WTC11 (cell line): ENCODE measurements around the gene C1orf115. TPM values are rescaled to one million over a fixed set of nuclear protein-coding genes. Genes with fewer than 3 reads are reported as not detected.

Experiments
- ATAC-seq: fragments of 200-7000 bp; cut with Tn5 transposase; 2 replicates; pipeline ENCODE4 v1.10.0; 2021; ENCODE audit warnings: mild to moderate bottlenecking, moderate library complexity
- CTCF ChIA-PET: fragments of 300-600 bp; sonication (Branson Sonifier 250); formaldehyde crosslinking; loops from one replicate; lab custom pipeline; 2021; ENCODE audit warnings: antibody characterized with exemption; lab: Charles Lee
- POLR2A ChIA-PET: fragments of 350-600 bp; sonication (Branson Sonifier 250); formaldehyde crosslinking; loops from one replicate; lab custom pipeline; 2021; ENCODE audit warnings: antibody characterized with exemption; lab: Charles Lee
- DNase-seq: peaks from one replicate; pipeline ENCODE4 v3.0.0; 2021; ENCODE audit warnings: low spot score
- H3K27ac Mint-ChIP-seq: 2 replicates; pipeline ENCODE4 v1.8.0; 2021; ENCODE audit warnings: mixed read lengths
- H3K27me3 Mint-ChIP-seq: 2 replicates; pipeline ENCODE4 v1.8.0; 2021; ENCODE audit warnings: low read depth, mild to moderate bottlenecking, moderate library complexity, mixed read lengths
- H3K36me3 Mint-ChIP-seq: 2 replicates; pipeline ENCODE4 v1.8.0; 2021; ENCODE audit warnings: mixed read lengths
- H3K4me1 Mint-ChIP-seq: 2 replicates; pipeline ENCODE4 v1.8.0; 2022; ENCODE audit warnings: mixed read lengths
- H3K4me3 Mint-ChIP-seq: 2 replicates; pipeline ENCODE4 v1.8.0; 2021; ENCODE audit warnings: mild to moderate bottlenecking, moderate library complexity, mixed read lengths
- H3K9me3 Mint-ChIP-seq: 2 replicates; pipeline ENCODE4 v1.8.0; 2021; ENCODE audit warnings: mixed read lengths
- AFF4 ChIP-seq: sonication (generic); formaldehyde crosslinking; IDR thresholded peaks from 2 replicates; pipeline ENCODE4 v1.8.1; 2023; ENCODE audit warnings: mild to moderate bottlenecking, missing genetic modification reagents, borderline replicate concordance
- ATF2 ChIP-seq: sonication (generic); formaldehyde crosslinking; IDR thresholded peaks from 2 replicates; pipeline ENCODE4 v1.8.1; 2022; ENCODE audit warnings: low read depth, missing genetic modification reagents, borderline replicate concordance
- CBFB ChIP-seq: sonication (generic); formaldehyde crosslinking; IDR thresholded peaks from 2 replicates; pipeline ENCODE4 v1.8.1; 2022; ENCODE audit warnings: mild to moderate bottlenecking, low read depth, missing genetic modification reagents
- CREB1 ChIP-seq: sonication (generic); formaldehyde crosslinking; IDR thresholded peaks from 2 replicates; pipeline ENCODE4 v1.8.0; 2023; ENCODE audit warnings: mild to moderate bottlenecking, missing genetic modification reagents
- E2F5 ChIP-seq: sonication (generic); formaldehyde crosslinking; IDR thresholded peaks from 2 replicates; pipeline ENCODE4 v1.8.1; 2022; ENCODE audit warnings: mild to moderate bottlenecking, moderate library complexity, missing genetic modification reagents
- ESRRA ChIP-seq: sonication (generic); formaldehyde crosslinking; IDR thresholded peaks from 2 replicates; pipeline ENCODE4 v1.8.1; 2022; ENCODE audit warnings: mild to moderate bottlenecking, missing genetic modification reagents, borderline replicate concordance
- FOXK1 ChIP-seq: sonication (generic); formaldehyde crosslinking; IDR thresholded peaks from 2 replicates; pipeline ENCODE4 v1.8.0; 2022; ENCODE audit warnings: mild to moderate bottlenecking, moderate library complexity, missing genetic modification reagents
- FOXP1 ChIP-seq: sonication (generic); formaldehyde crosslinking; IDR thresholded peaks from 2 replicates; pipeline ENCODE4 v1.8.0; 2022; ENCODE audit warnings: missing genetic modification reagents, mild to moderate bottlenecking, moderate library complexity, borderline replicate concordance
- MXD4 ChIP-seq: fragments of 250-450 bp; sonication (Bioruptor Pico); IDR thresholded peaks from 2 replicates; pipeline ENCODE4 v1.8.0; 2021; ENCODE audit warnings: mild to moderate bottlenecking, moderate library complexity, borderline replicate concordance
- NFYB ChIP-seq: sonication (generic); formaldehyde crosslinking; conservative IDR thresholded peaks from 2 replicates; pipeline ENCODE4 v1.8.0; 2022; ENCODE audit warnings: low read depth, missing genetic modification reagents
- NR1H2 ChIP-seq: sonication (generic); formaldehyde crosslinking; IDR thresholded peaks from 2 replicates; pipeline ENCODE4 v1.9.0; 2021; ENCODE audit warnings: mild to moderate bottlenecking, moderate library complexity, missing genetic modification reagents
- OVOL2 ChIP-seq: fragments of 250-450 bp; sonication (Bioruptor Pico); IDR thresholded peaks from 2 replicates; pipeline ENCODE4 v1.9.0; 2021; ENCODE audit warnings: mild to moderate bottlenecking, borderline replicate concordance
- PRRX2 ChIP-seq: fragments of 250-450 bp; sonication (Bioruptor Pico); IDR thresholded peaks from 2 replicates; pipeline ENCODE4 v1.8.0; 2021; ENCODE audit warnings: mild to moderate bottlenecking
- SOX15 ChIP-seq: fragments of 250-450 bp; sonication (Bioruptor Pico); IDR thresholded peaks from 2 replicates; pipeline ENCODE4 v1.9.0; 2021; ENCODE audit warnings: mild to moderate bottlenecking
- TEAD4 ChIP-seq: sonication (generic); formaldehyde crosslinking; IDR thresholded peaks from 2 replicates; pipeline ENCODE4 v1.8.0; 2022; ENCODE audit warnings: mild to moderate bottlenecking, missing genetic modification reagents
- ZNF232 ChIP-seq: sonication (generic); formaldehyde crosslinking; IDR thresholded peaks from 2 replicates; pipeline ENCODE4 v1.8.0; 2022; ENCODE audit warnings: mild to moderate bottlenecking, missing genetic modification reagents
- ZNF423 ChIP-seq: fragments of 250-450 bp; sonication (Bioruptor Pico); IDR thresholded peaks from 2 replicates; pipeline ENCODE4 v2.1.2; 2022; ENCODE audit warnings: mild to moderate bottlenecking, moderate library complexity
- total RNA-seq: library from RNA; stranded (reverse); gene quantifications from 3 replicates; pipeline ENCODE4 v1.2.3, GENCODE V29; 2021
- TF ChIP-seq, protein P1 (sequence below): sonication (generic); formaldehyde crosslinking; IDR thresholded peaks from 2 replicates; pipeline ENCODE4 v1.8.0; 2023; ENCODE audit warnings: missing genetic modification reagents
- TF ChIP-seq, protein P2 (sequence below): sonication (generic); formaldehyde crosslinking; IDR thresholded peaks from 2 replicates; pipeline ENCODE4 v1.8.0; 2022; ENCODE audit warnings: mild to moderate bottlenecking, missing genetic modification reagents

Gene C1orf115
- total RNA-seq, 1 experiment from 2014 or later: 10.0 TPM

- Mint-ChIP-seq H3K9me3 (no peaks in the 10 kb centered on the region), H3K4me3 (no peak overlapping the region), H3K4me1 (peaks cover 23% of the 10 kb centered on the region), H3K27ac (no peak overlapping the region), H3K27me3 (no peaks in the 10 kb centered on the region; the same call in 1 of the 2 replicates), H3K36me3 (no peaks in the 10 kb centered on the region)
- ChIA-PET CTCF (interaction anchor here (1.6 to 2.1 kb wide), 2 partner anchors 26 to 70 kb away, joined by 4 to 8 read pairs; no protein-coding TSS in a partner anchor), POLR2A (interaction anchor here (1.1 kb wide), 1 partner anchor 16 kb away, joined by 9 read pairs; no protein-coding TSS in a partner anchor)
- no peak for TF ChIP-seq ESRRA (CRISPR knock-in tag)
- TF ChIP-seq ZNF232: no peak
- TF ChIP-seq E2F5 (CRISPR knock-in tag): no peak
- TF ChIP-seq CREB1 (CRISPR knock-in tag): no peak
- no peak for TF ChIP-seq FOXP1 (CRISPR knock-in tag)
- TF ChIP-seq NR1H2: no peak
- TF ChIP-seq ZNF423 (CRISPR knock-in tag): no peak
- TF ChIP-seq TEAD4: no peak
- no peak for TF ChIP-seq AFF4
- TF ChIP-seq, protein P1, sequence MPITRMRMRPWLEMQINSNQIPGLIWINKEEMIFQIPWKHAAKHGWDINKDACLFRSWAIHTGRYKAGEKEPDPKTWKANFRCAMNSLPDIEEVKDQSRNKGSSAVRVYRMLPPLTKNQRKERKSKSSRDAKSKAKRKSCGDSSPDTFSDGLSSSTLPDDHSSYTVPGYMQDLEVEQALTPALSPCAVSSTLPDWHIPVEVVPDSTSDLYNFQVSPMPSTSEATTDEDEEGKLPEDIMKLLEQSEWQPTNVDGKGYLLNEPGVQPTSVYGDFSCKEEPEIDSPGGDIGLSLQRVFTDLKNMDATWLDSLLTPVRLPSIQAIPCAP: no peak
- no peak for TF ChIP-seq FOXK1 (CRISPR knock-in tag)
- TF ChIP-seq MXD4 (CRISPR knock-in tag): no peak
- TF ChIP-seq OVOL2 (CRISPR knock-in tag): no peak
- ATAC-seq (no peak), DNase-seq (no peak)
These were observed 17.0 kb downstream of the C1orf115 start for GRCh38 chr1:220707160-220707559.

DNA sequence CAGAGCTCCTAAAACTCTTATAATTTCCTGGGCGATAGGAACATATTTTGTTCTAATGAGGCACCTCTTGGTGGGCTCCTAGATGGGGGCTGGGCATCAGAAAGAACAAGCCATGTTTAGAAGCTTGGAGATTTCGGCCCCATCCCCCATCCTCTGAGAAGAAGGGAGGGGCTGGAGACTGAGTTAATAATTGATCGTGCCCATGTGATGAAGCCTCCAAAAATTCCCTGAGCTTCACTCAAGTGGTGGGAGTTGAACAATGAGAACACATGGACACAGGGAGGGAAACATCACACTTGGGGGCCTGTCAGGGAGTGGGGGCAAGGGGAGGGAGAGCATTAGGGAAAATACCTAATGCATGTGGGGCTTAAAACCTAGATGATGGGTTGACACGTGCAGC is 18.1 kb downstream of the C1orf115 start:
- Mint-ChIP-seq H3K36me3 (no peaks in the 10 kb centered on the region), H3K9me3 (no peaks in the 10 kb centered on the region), H3K4me3 (no peak overlapping the region), H3K4me1 (peaks cover 12% of the 10 kb centered on the region)
- TF ChIP-seq CBFB (CRISPR knock-in tag): no peak
- TF ChIP-seq, all 79 proteins: peak for 0
- ChIA-PET CTCF (interaction anchor here (2.1 kb wide), 1 partner anchor 25 kb away, joined by 8 read pairs; no protein-coding TSS in a partner anchor), POLR2A (no interaction called here)
- DNase-seq (no peak), ATAC-seq (no peak)
- Mint-ChIP-seq H3K27ac (no peak overlapping the region), H3K27me3 (no peaks in the 10 kb centered on the region; the same call in 1 of the 2 replicates)

- H3K4me1 Mint-ChIP-seq: peaks cover 6% of the 10 kb centered on the region
- ATAC-seq (no peak), DNase-seq (no peak)
- no peak overlapping the region for H3K27ac Mint-ChIP-seq
- no peaks in the 10 kb centered on the region; the same call in 1 of the 2 replicates for H3K27me3 Mint-ChIP-seq
- H3K36me3 Mint-ChIP-seq: 0 out of 2 replicates have a peak, but pooled peaks cover under 1% of the 10 kb centered on the region
- ChIA-PET POLR2A (no interaction called here), CTCF (interaction anchor here (1.2 kb wide), 1 partner anchor 24 kb away, joined by 4 read pairs; no protein-coding TSS in a partner anchor)
- peaks cover 6% of the 10 kb centered on the region for H3K9me3 Mint-ChIP-seq
- no peak overlapping the region for H3K4me3 Mint-ChIP-seq
- TF ChIP-seq AFF4: no peak
- TF ChIP-seq PRRX2 (CRISPR knock-in tag): no peak
- no peak for TF ChIP-seq NFYB
- TF ChIP-seq SOX15 (CRISPR knock-in tag): no peak
- TF ChIP-seq, protein P2, sequence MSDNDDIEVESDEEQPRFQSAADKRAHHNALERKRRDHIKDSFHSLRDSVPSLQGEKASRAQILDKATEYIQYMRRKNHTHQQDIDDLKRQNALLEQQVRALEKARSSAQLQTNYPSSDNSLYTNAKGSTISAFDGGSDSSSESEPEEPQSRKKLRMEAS (CRISPR knock-in tag): no peak
- TF ChIP-seq E2F5 (CRISPR knock-in tag): no peak
- no peak for TF ChIP-seq ATF2 (CRISPR knock-in tag)
These were observed 19.0 kb downstream of the C1orf115 start for GRCh38 chr1:220708936-220709801.
